ENCODE results near the gene KLC1. TPM values are rescaled to one million over a fixed set of nuclear protein-coding genes. Genes with fewer than 3 reads are reported as not detected.

KLC1 gene
- total and polyA plus RNA-seq, 2 of the 13 experiments (the other 11 are each of a cell fraction or from before 2014, with no cell fraction given) = 53.2 to 63.5 TPM

DNA sequence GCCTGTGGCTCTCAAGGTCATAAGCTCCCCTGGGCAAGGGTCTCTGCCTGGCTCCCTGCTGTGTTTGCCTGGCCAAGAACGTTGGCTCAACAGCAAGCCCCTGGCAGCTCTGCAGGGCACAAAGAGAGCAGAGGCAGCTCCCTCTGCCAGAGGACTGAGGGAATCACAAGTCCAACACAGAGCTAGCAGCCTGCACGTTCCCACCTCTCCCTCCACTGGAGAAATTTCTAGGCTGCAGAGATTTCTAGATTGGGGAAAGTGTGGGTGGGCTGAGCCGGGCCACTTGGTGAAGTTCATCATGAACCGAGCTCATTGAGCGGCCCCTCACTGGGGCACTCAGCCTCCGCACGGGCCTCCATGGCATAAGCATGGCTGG is 106.4 kb downstream of the KLC1 start:
- Histone ChIP-seq H3K4me2 (ENCODE audit: low read depth, low read length) (no peak overlapping the region), H3K9ac (ENCODE audit: insufficient read depth, low read depth, low read length) (no peak overlapping the region), H3K27ac (ENCODE audit: extremely low read length, insufficient read depth, low read length) (no peak overlapping the region), H3K79me2 (ENCODE audit: insufficient read depth, low read length) (no peaks in the 10 kb centered on the region), H3K9me3 (ENCODE audit: low read length) (no peaks in the 10 kb centered on the region), H3K4me3 (replicated peaks in 1 of 3; ENCODE audit: insufficient read depth in 1 of 3, low read depth in 2 of 3, low read length in 3 of 3) (no peak overlapping the region), H3K36me3 (replicated peaks in 1 of 2; ENCODE audit: control insufficient read depth in 1 of 2, insufficient read depth in 2 of 2, low read length in 2 of 2) (peaks cover 13 to 25% of the 10 kb centered on the region in 2 experiments; a peak in 4 of 5 replicates), H4K20me1 (ENCODE audit: insufficient read depth, low read length) (no peaks in the 10 kb centered on the region), H3K27me3 (ENCODE audit: control insufficient read depth in 1 of 2, insufficient read depth in 2 of 2, low read length in 2 of 2) (no peaks in the 10 kb centered on the region), H2AFZ (ENCODE audit: low read length) (no peak overlapping the region), H3K4me1 (ENCODE audit: insufficient read depth, low read length) (0 out of 2 replicates have a peak, but pooled peaks cover 10% of the 10 kb centered on the region)
- POLR2A ChIA-PET = no interaction called here
- no peak for FAIRE-seq
- BruUV-seq (replicated peaks) = no TSS peak
- in situ Hi-C loops (cut with HindIII; ENCODE audit: extremely low pct_ligation_motif_present, low pct_unique_long_range_greater_than_20kb) = no loop called here
- TF ChIP-seq XRCC5 (optimal IDR thresholded peaks at IDR 0.05; ENCODE audit: low read length) (no peak), MED13 (CRISPR knock-in tag; IDR thresholded peaks at IDR 0.05) (no peak), CBX5 (CRISPR knock-in tag; IDR thresholded peaks at IDR 0.05; ENCODE audit: borderline replicate concordance) (no peak), MAF1 (CRISPR knock-in tag; IDR thresholded peaks at IDR 0.05; ENCODE audit: borderline replicate concordance) (no peak), RARA (CRISPR knock-in tag; IDR thresholded peaks at IDR 0.05) (no peak), PAWR (CRISPR knock-in tag; IDR thresholded peaks at IDR 0.05; ENCODE audit: borderline replicate concordance) (no peak), CENPT (CRISPR knock-in tag; IDR thresholded peaks at IDR 0.05; ENCODE audit: low read depth) (no peak), TFDP1 (CRISPR knock-in tag; IDR thresholded peaks at IDR 0.05; ENCODE audit: borderline replicate concordance) (no peak)
- TF ChIP-seq, protein P1, sequence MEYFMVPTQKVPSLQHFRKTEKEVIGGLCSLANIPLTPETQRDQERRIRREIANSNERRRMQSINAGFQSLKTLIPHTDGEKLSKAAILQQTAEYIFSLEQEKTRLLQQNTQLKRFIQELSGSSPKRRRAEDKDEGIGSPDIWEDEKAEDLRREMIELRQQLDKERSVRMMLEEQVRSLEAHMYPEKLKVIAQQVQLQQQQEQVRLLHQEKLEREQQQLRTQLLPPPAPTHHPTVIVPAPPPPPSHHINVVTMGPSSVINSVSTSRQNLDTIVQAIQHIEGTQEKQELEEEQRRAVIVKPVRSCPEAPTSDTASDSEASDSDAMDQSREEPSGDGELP (IDR thresholded peaks at IDR 0.05; ENCODE audit: borderline replicate concordance, low read depth) = no peak
- WGBS (ENCODE audit: low lambda C conversion rate) = 86% methylated on average over 4 of the region's 7 CpGs
- peak; percentile 16; the same call in 2 of the 3 replicates for ATAC-seq
- CTCF ChIA-PET (ENCODE audit: low intra/inter-chr PET ratio, low total read pairs) = no interaction called here
- intact Hi-C loops (cut with micrococcal nuclease; ENCODE audit: unreplicated experiment) = no loop called here
- DNase-seq (ENCODE audit: low spot score) = no peak

Measured in HepG2 (cell line).